ENCODE results near the gene DONSON. TPM values are rescaled to one million over a fixed set of nuclear protein-coding genes. Genes with fewer than 3 reads are reported as not detected.
"Not testable (repeated sequence)": the region's sequence is repeated elsewhere in the genome, so short reads cannot be mapped to it uniquely, and the experiment has no call there.

Gene DONSON, protein sequence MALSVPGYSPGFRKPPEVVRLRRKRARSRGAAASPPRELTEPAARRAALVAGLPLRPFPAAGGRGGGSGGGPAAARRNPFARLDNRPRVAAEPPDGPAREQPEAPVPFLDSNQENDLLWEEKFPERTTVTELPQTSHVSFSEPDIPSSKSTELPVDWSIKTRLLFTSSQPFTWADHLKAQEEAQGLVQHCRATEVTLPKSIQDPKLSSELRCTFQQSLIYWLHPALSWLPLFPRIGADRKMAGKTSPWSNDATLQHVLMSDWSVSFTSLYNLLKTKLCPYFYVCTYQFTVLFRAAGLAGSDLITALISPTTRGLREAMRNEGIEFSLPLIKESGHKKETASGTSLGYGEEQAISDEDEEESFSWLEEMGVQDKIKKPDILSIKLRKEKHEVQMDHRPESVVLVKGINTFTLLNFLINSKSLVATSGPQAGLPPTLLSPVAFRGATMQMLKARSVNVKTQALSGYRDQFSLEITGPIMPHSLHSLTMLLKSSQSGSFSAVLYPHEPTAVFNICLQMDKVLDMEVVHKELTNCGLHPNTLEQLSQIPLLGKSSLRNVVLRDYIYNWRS
- total RNA-seq = 40.3 and 41.7 TPM in 2 replicates

DNA sequence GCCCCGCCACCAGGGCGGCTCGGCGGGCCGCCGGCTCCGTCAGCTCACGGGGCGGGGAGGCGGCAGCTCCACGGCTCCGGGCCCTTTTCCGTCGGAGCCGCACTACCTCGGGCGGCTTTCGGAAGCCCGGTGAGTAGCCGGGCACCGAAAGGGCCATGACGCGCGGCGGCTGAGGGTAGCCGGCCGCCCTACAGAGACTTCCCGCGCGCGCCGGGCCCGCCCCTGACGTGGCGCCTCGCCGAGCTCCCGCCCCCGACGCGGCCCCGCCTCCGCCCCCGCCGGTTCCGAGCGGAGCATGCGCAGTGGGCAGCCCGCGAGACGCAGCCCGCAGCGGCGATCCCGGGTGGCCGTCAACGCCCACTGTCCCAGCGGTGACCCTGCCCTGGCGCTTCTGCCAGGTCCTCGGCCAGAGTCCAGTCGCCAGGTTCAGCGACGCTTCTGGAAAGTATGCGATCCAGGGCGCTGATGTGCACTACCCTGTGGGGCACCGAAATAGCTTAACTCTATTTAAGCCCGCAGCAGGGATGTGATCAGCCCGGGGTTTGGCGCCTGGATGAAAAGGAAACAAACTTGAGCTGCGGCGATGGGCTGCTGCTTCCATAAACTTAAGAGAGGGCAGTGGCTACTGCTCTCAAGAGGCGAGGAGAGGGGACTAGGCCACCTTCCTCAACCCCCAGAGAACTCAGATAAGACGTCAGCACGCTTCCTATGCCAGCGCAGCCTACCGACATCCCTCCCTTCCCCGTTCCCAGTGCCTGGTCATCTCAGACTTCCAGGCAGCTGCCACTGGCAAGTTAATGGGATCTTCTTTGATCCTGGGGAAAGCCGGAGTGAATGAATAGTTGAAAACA, at the start of gene DONSON:
Gene DONSON, minus strand, starts transcription at position 200 of the 851 bp plus-strand sequence. Its CDS starts 43 bp downstream, at position 157.
- Mint-ChIP-seq H3K4me1 (ENCODE audit: low read depth) (peaks cover 23% of the 10 kb centered on the region), H3K4me3 (ENCODE audit: low read depth) (peak within 1 kb of the TSS; percentile 93), H3K36me3 (ENCODE audit: low read depth) (peaks cover 31% of the 10 kb centered on the region), H3K27me3 (ENCODE audit: low read depth) (no peaks in the 10 kb centered on the region), H3K27ac (peak within 1 kb of the TSS; percentile 80), H3K9me3 (no peaks in the 10 kb centered on the region)
- DNase-seq (ENCODE audit: low spot score) = peak; percentile 88
- intact Hi-C loops (cut with micrococcal nuclease) = loop anchor here (1.0 to 5.0 kb wide), 3 partner anchors 45 to 106 kb away; partner anchors contain the start of genes CRYZL1 and SON

DNA sequence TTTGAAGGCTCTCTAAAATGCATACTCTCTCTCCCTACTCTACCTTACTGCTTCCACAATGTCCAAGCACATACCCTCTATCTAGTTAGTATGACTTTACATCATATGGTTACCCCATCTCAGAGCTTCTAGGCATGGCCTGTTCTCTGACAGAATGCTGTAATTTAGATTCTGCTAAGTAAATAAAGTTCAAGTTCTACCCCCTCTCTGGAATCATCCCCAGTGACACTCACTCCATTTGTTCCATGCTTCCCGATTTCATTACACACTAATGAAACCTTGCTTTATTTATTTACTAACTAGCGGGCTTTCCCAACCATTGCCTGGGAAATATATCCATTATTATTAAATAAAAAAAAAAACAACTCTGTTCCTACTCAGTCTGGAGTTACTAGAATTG, 45.8 kb upstream of the DONSON start:
- Mint-ChIP-seq H3K9me3 (no peaks in the 10 kb centered on the region), H3K27me3 (ENCODE audit: low read depth) (no peaks in the 10 kb centered on the region), H3K4me3 (ENCODE audit: low read depth) (no peak overlapping the region), H3K27ac (no peak overlapping the region), H3K4me1 (ENCODE audit: low read depth) (peaks cover 4% of the 10 kb centered on the region), H3K36me3 (ENCODE audit: low read depth) (peaks cover 18% of the 10 kb centered on the region)
- no peak for DNase-seq (ENCODE audit: low spot score)
- intact Hi-C loops (cut with micrococcal nuclease) = no loop called here

DNA sequence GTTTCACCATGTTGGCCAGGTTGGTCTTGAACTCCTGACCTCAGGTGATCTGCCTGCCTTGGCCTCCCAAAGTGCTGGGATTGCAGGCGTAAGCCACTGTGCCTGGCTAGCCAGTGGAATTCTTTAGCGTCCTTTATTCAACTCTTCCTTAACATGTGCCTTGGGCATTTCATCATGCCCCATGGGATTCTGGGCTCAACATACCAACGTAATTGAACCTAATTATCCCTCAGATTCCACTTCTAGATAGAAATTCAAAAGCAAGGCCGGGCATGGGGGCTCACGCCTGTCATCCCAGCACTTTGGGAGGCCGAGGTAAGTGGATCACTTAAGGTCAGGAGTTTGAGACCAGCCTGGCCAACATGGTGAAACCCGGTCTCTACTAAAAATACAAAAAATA, 37.7 kb upstream of the DONSON start:
- peaks cover 32% of the 10 kb centered on the region for H3K36me3 Mint-ChIP-seq (ENCODE audit: low read depth)
- H3K27ac Mint-ChIP-seq; H3K4me1 Mint-ChIP-seq (ENCODE audit: low read depth); H3K27me3 Mint-ChIP-seq (ENCODE audit: low read depth); DNase-seq (ENCODE audit: low spot score); H3K4me3 Mint-ChIP-seq (ENCODE audit: low read depth); intact Hi-C loops (cut with micrococcal nuclease); H3K9me3 Mint-ChIP-seq: not testable (repeated sequence)

DNA sequence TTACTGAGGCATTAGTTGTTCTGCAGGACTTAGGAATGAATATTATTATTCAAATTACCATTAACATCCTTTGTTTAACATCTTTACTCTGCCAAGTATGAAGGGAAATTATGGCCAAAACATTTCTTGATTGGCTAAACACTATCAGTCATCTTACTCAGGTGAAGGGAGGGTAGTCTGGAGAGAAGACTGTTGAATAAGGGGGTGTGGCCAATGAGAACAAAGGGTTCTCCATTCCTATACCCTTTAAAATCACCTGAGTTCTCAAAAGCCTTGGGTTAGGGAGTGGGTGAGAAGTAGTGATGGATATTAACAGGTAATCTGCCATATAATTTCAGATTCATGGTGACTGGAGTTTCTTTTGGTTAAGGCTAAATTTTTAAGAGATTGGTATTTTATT, 33.8 kb upstream of the DONSON start:
- no peak overlapping the region for H3K27ac Mint-ChIP-seq
- no peak for DNase-seq (ENCODE audit: low spot score)
- H3K4me1 Mint-ChIP-seq (ENCODE audit: low read depth) = no peaks in the 10 kb centered on the region
- no peaks in the 10 kb centered on the region for H3K27me3 Mint-ChIP-seq (ENCODE audit: low read depth)
- H3K36me3 Mint-ChIP-seq (ENCODE audit: low read depth) = peaks cover 38% of the 10 kb centered on the region
- H3K9me3 Mint-ChIP-seq = no peaks in the 10 kb centered on the region
- intact Hi-C loops (cut with micrococcal nuclease) = no loop called here
- no peak overlapping the region for H3K4me3 Mint-ChIP-seq (ENCODE audit: low read depth)

DNA sequence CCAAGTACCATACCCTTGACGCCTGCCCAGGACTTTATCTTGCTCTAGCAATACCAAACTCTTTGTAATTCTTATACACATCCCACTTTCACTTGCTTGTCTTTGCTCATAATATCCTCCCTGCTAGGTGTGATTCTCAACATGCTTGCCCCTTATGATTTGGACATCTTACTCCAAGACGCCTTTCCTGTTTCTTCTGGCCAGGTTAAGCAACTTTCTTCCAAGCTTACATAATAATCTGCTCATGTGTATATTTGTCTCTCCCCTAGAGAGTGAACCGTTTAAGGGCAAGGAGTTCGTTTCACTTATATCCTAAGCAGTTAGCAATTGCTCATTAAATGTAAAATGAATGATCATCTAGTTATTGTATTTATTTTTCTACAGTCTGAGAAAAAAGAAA, 31.2 kb upstream of the DONSON start:
- no peak for DNase-seq (ENCODE audit: low spot score)
- H3K4me3 Mint-ChIP-seq (ENCODE audit: low read depth) = no peak overlapping the region
- peaks cover 35% of the 10 kb centered on the region for H3K36me3 Mint-ChIP-seq (ENCODE audit: low read depth)
- H3K9me3 Mint-ChIP-seq = no peaks in the 10 kb centered on the region
- no peak overlapping the region for H3K27ac Mint-ChIP-seq
- H3K27me3 Mint-ChIP-seq (ENCODE audit: low read depth) = no peaks in the 10 kb centered on the region
- no peaks in the 10 kb centered on the region for H3K4me1 Mint-ChIP-seq (ENCODE audit: low read depth)
- intact Hi-C loops (cut with micrococcal nuclease) = no loop called here

DNA sequence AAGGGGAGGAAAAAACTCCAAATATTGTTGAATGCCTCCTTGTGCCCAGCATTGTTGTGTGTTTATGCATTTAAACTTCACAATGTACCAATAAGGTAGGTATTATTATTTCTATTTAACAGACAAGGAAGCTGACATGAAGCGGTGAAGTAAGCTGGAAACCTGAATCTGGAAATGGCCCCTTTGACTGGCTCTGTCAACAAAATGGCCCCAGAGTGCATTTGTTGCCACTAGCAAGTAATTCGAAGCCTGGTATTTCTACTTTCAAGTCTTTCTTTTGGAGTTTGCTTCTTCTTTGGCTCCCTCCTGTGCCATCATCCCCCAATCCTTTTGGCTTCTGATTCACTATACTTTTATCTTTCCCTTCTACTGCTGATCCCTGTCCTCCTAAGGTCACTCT, 29.9 kb upstream of the DONSON start:
- H3K36me3 Mint-ChIP-seq (ENCODE audit: low read depth) = peaks cover 28% of the 10 kb centered on the region
- H3K4me3 Mint-ChIP-seq (ENCODE audit: low read depth) = no peak overlapping the region
- H3K4me1 Mint-ChIP-seq (ENCODE audit: low read depth) = no peaks in the 10 kb centered on the region
- no peak overlapping the region for H3K27ac Mint-ChIP-seq
- H3K27me3 Mint-ChIP-seq (ENCODE audit: low read depth) = no peaks in the 10 kb centered on the region
- DNase-seq (ENCODE audit: low spot score) = no peak
- H3K9me3 Mint-ChIP-seq = no peaks in the 10 kb centered on the region
- intact Hi-C loops (cut with micrococcal nuclease) = no loop called here

DNA sequence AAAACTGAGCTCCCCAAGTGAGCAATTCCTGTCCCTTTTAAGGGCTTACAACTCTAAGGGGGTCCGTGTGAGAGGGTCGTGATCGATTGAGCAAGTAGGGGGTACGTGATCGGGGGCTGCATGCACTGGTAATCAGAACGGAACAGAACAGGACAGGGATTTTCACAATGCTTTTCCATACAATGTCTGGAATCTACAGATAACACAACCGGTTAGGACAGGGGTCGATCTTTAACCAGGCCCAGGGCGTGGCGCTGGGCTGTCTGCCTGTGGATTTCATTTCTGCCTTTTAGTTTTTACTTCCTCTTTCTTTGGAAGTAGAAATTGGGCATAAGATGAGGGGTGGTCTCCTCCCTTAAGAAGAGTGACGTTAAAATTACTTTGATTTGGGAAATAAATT, 29.1 kb upstream of the DONSON start:
- H3K9me3 Mint-ChIP-seq; intact Hi-C loops (cut with micrococcal nuclease); H3K27me3 Mint-ChIP-seq (ENCODE audit: low read depth); H3K27ac Mint-ChIP-seq; DNase-seq (ENCODE audit: low spot score); H3K4me1 Mint-ChIP-seq (ENCODE audit: low read depth); H3K4me3 Mint-ChIP-seq (ENCODE audit: low read depth): not testable (repeated sequence)
- H3K36me3 Mint-ChIP-seq (ENCODE audit: low read depth) = peaks cover 30% of the 10 kb centered on the region

DNA sequence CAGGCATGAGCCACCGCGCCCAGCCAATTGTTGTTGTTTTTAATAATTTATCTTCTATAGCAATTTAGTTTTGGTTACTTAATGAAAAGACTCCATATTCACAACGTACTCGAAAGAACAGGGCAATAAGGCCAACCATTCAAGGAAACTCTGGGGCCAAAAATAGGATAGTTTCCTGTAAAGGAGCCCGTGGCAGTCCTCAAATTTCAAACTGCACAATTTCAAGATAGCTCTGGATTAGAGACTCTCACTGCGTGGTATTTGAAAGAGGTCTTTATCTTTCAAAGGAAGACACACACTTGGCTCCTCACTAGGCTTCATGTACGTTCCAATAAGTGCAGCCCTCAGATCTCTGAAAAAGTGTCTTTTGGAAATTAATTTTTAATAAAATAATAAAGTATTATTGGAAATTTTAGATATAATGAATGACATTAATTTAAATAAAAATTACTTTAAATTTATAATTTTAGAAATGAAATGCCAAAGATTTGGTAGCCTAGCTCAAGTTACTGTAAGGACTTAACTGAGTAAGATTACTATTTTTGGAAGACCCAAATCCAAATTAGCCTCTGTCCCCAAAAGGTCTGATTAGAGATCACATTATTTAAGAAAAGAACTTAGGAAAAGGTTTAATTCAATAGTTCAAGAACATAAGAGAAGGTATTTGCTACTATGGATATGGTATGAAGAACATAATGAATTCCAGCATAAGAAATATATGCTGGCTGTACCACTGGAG, 22.7 kb upstream of the DONSON start:
- Mint-ChIP-seq H3K27ac (no peak overlapping the region), H3K4me1 (ENCODE audit: low read depth) (no peaks in the 10 kb centered on the region), H3K36me3 (ENCODE audit: low read depth) (peaks cover 19% of the 10 kb centered on the region), H3K27me3 (ENCODE audit: low read depth) (no peaks in the 10 kb centered on the region), H3K4me3 (ENCODE audit: low read depth) (no peak overlapping the region), H3K9me3 (no peaks in the 10 kb centered on the region)
- DNase-seq (ENCODE audit: low spot score) = no peak
- intact Hi-C loops (cut with micrococcal nuclease) = no loop called here

DNA sequence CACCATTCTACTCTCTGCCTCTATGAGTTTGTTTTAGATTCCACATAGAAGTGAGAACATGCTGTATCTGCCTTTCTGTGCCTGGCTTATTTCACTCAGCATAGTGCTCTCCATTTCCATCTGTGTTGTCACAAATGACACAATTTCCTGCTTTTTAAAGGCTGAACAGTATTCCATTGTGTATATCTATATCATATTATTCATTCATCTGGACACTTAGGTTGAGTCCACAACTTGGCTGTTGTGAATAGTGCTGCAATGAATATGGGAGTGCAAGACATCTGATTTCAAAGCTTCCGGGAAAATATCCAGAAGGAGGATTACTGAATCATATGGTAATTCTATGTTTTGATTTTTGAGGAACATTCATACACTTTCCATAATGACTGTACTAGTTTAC, 20.1 kb upstream of the DONSON start:
- Mint-ChIP-seq H3K4me1 (ENCODE audit: low read depth) (no peaks in the 10 kb centered on the region), H3K4me3 (ENCODE audit: low read depth) (no peak overlapping the region), H3K36me3 (ENCODE audit: low read depth) (peaks cover 22% of the 10 kb centered on the region), H3K9me3 (no peaks in the 10 kb centered on the region), H3K27me3 (ENCODE audit: low read depth) (no peaks in the 10 kb centered on the region), H3K27ac (no peak overlapping the region)
- DNase-seq (ENCODE audit: low spot score) = no peak
- intact Hi-C loops (cut with micrococcal nuclease) = loop anchor here (10.0 kb wide), 1 partner anchor 224 kb away; no protein-coding TSS in a partner anchor

DNA sequence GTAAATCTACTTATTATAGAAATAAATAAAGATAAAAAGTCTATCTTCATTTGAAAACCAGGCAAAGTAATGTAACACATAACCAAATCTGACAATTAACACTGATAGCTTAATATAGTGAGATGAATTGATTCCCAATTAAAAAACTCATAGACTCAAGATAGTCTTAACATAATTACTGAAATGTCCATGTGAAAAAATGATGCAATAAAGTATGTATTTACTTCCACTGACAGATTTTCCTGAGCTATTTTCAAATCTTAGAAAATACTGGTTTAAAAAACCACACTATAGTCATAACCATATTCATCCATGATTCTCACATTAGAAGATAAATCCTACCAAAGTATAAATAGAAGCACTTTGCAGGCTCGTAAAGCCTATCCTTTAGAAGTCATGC, 9.6 kb upstream of the DONSON start:
- intact Hi-C loops (cut with micrococcal nuclease) = no loop called here
- Mint-ChIP-seq H3K27ac (no peak overlapping the region), H3K4me1 (ENCODE audit: low read depth) (no peaks in the 10 kb centered on the region), H3K9me3 (no peaks in the 10 kb centered on the region), H3K36me3 (ENCODE audit: low read depth) (peaks cover 34% of the 10 kb centered on the region), H3K27me3 (ENCODE audit: low read depth) (no peaks in the 10 kb centered on the region), H3K4me3 (ENCODE audit: low read depth) (no peak overlapping the region)
- no peak for DNase-seq (ENCODE audit: low spot score)

DNA sequence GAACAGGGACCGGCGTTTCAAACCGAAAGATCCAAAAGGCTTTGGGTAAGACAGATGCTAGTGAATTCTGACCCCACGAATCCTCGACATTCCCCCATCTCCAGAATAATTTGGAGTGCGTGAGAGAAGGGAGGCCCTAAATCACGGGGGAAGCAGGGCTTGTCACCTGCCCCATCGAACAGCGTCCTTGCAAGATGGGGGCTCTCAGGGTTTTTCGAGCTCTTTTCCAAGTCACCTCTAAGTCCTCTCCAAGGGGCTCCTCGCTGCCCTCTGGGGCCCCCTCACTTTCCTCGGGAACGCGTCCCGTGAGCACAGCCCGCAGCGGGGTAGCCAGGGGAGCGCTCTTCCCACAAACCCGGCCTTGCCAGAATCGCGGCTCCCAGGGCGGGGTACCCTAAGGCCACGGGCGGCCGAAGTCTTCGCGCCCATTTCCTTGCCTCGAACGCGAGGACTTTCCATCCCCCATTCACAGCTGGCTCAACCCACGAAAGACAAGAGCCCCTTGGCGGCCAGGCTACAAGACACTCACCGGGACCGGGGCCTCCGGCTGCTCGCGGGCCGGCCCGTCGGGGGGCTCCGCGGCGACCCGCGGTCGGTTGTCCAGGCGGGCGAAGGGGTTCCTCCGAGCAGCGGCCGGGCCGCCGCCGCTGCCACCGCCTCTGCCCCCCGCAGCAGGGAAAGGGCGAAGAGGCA, 546 bp downstream of the DONSON start:
- Mint-ChIP-seq H3K4me3 (ENCODE audit: low read depth) (peak overlapping the region; percentile 93), H3K9me3 (no peaks in the 10 kb centered on the region), H3K27me3 (ENCODE audit: low read depth) (no peaks in the 10 kb centered on the region), H3K36me3 (ENCODE audit: low read depth) (peaks cover 29% of the 10 kb centered on the region), H3K27ac (peak overlapping the region; percentile 80), H3K4me1 (ENCODE audit: low read depth) (peaks cover 23% of the 10 kb centered on the region)
- DNase-seq (ENCODE audit: low spot score) = no peak
- intact Hi-C loops (cut with micrococcal nuclease) = loop anchor here (1.0 to 5.0 kb wide), 3 partner anchors 45 to 106 kb away; partner anchors contain the start of genes CRYZL1 and SON

DNA sequence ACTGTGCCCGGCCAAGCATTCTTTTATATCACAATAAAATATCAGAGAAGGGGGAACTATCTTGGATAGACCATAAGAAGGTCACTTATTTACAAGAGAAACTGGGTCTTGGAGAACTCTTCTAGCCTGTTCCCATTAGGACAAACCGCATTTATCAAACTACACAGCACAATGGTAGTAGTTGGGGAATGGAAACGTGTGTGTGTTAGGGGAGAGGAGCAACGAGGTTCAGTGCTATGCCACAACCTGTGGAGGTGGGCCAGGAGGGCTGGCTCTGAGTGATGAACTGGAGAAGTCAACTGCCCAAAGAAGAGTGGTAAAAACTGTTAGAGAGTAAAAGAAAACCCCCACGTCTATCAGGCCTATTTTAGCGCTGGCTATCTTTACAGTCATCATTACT, 1.6 kb downstream of the DONSON start:
- intact Hi-C loops (cut with micrococcal nuclease) = loop anchor here (5.0 kb wide), 1 partner anchor 105 kb away; no protein-coding TSS in a partner anchor
- Mint-ChIP-seq H3K27me3 (ENCODE audit: low read depth) (no peaks in the 10 kb centered on the region), H3K27ac (peak overlapping the region; percentile 46), H3K9me3 (no peaks in the 10 kb centered on the region), H3K4me1 (ENCODE audit: low read depth) (peaks cover 23% of the 10 kb centered on the region), H3K4me3 (ENCODE audit: low read depth) (peak overlapping the region; percentile 68), H3K36me3 (ENCODE audit: low read depth) (peaks cover 31% of the 10 kb centered on the region)
- DNase-seq (ENCODE audit: low spot score) = no peak

Data from activated T-helper 2 cell treated with anti-CD3 and anti-CD28 coated beads, Interferon-gamma antibody, Interleukin-2, Interleukin-4, amounts not matched to agents 10 μg/mL and 5 μg/mL and 100 μg/mL, durations not matched to agents 14 hours and 24 hours and 36 hours (primary cell).